CD4-positive, alpha-beta T cell treated with Interleukin-4 for 1 hour (primary cell): ENCODE results near the gene SOWAHC.

Experiments
- DNase-seq, 2 donors: peaks; one replicate each; pipeline ENCODE4 v3.0.0-alpha.2; 2020 to 2022

SOWAHC gene

DNA sequence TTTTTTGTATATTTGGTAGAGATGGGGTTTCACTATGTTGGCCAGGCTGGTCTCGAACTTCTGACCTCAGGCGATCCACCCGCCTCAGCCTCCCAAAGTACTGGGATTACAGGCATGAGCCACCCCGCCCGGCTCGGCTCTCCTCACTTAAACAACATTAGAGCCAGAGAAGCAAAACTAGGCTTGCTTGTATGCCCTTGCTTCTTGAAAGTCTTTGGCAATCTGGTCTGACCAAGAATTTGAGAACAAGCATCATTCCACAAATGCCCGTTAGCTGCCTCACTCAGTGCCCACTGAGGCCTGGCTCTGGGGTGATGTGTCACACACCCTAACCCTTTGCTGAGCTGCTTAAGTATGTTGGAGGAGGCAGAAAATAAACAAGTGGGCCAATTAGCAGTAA is 33.5 kb downstream of the SOWAHC start:
- DNase-seq = no peak

- DNase-seq = no peak
Observed at GRCh38 chr2:109648041-109648527, 33.9 kb downstream of the SOWAHC start.

GRCh38 chr2:109649736-109650695 is 35.9 kb downstream of the SOWAHC start:
- no peak for DNase-seq

- DNase-seq = no peak
Observed at GRCh38 chr2:109654326-109655050, 40.3 kb downstream of the SOWAHC start.

DNA sequence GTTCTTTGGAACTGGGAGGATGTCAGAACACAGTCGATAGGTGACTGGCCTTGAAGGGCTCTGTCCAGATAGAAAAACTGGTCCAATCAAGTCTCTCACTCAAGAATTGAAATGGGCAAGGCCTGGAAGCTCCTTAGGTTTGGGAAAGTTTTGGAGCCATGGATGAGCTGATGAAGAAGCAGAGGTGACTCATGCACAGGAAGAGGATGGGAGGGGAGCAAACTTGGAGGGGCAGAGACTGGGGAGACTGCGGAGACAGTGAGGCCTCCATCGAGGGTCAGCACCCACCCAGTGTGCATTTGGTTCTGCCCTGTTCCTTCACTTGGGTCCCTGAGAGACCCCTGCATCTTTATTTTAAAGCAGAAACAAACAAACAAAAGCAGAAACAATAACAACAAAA is 41.1 kb downstream of the SOWAHC start:
- DNase-seq = no peak

DNA sequence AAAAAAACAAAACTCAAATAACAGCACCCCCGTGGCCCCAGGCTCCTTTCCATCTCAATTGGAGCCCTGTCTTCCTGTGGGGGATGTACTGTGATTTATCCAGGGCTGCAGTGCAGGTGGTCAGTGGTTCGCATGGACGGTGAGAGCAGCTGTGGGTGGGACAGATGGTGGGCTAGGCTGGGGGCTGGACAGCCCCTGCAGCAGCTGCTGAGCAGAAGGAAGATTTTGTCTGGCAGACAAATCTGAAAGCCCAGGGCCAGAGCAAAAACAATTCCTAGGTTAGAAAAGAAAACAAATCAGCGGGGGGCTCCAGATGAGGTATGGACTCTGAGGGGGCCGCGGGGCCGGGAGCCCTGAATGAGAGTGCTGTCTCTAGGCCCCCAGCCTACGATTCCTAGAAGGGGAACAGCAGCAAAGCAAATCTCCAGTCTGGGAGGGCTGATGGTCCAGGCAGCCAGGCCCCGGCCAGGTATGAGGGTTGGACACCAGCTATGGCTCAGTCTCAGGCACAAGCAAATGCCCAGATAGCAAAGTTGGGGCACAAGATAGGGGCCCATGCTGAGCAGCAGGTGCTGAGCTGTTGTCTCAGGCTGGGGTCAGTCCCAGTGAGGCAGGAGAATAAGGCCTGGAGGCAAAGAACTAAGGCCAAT is 45.4 kb downstream of the SOWAHC start:
- no peak for DNase-seq

- no peak for DNase-seq
Observed at GRCh38 chr2:109660046-109660860, 46.1 kb downstream of the SOWAHC start.

- DNase-seq = no peak
Observed at GRCh38 chr2:109662889-109663288, 48.7 kb downstream of the SOWAHC start.

DNA sequence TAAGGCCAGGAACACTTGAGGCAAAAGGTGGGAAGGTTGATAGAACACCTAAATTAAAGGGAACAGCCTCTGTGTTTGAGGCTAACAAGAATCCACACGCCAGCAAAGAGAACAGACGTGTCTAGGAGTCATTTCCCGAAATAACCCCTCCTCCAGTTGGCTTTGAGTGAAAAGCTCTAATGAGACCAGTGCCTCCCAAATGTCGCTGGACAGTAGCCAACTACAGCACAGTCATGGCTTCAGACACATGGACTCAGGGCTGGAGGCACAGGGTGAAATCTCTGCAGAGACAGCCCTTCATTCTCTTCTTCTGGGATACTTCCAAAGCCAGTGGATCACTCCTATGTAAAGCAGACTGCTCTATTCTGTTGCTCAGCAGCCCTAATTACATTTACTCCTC is 49.6 kb downstream of the SOWAHC start:
- no peak for DNase-seq

DNA sequence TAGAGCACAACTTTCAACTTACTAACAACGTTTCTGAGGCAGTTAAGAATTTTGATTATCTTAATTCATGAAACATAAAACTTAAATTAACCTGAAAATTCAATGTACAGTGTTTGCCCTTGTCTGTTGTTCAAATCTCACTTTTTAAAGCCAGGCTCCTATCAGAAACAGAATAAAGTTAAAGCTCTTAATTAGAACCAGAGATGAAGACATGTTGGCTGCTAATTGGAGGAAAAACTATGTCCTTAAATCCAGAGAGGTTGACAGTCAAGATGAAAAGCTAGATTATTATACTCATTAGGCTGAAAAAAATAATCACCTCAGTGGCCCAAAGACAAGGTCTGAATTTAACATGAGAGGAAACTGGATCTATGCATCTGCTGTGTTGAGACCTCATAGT is 52.3 kb downstream of the SOWAHC start:
- DNase-seq = no peak
